ENCODE results near the gene NOL4L.

NOL4L gene

GRCh38 chr20:32555584-32555983 lies 29.5 kb downstream of the NOL4L start:
- ATAC-seq (replicated peaks), result no peak
- no peak overlapping the region for H3K4me3 Mint-ChIP-seq
- H3K9me3 Mint-ChIP-seq, result no peaks in the 10 kb centered on the region
- H3K4me1 Mint-ChIP-seq (ENCODE audit: low read depth in 2 of 2), result peaks cover 62 to 64% of the 10 kb centered on the region in 2 donors
- H3K27ac Mint-ChIP-seq, result peak overlapping the region; percentile 91 to 93
- no peaks in the 10 kb centered on the region for H3K27me3 Mint-ChIP-seq
- peaks cover 16% of the 10 kb centered on the region for H3K36me3 Mint-ChIP-seq (ENCODE audit: insufficient read depth)
- DNase-seq, result no peak

DNA sequence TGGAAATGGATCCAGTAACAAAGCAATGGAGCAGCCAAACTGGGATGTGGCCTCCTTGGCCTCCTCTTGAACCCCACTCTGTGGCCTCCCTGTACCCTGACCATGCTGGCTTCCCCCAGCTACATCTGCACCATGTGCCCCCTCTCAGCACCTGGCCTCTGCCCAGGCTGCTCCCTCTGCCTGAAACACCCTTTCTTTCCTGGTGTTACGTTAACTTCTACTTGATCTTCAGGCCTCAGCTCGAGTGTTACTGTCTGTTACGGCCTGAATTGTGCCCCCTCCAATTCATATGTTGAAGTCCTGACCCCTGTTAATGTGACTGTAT lies 30.2 kb downstream of the NOL4L start:
- H3K4me1 Mint-ChIP-seq (ENCODE audit: low read depth in 2 of 2), result peaks cover 55 to 58% of the 10 kb centered on the region in 2 donors
- peak overlapping the region; percentile 91 to 93 for H3K27ac Mint-ChIP-seq
- no peaks in the 10 kb centered on the region for H3K27me3 Mint-ChIP-seq
- no peaks in the 10 kb centered on the region for H3K9me3 Mint-ChIP-seq
- no peak overlapping the region for H3K4me3 Mint-ChIP-seq
- peaks cover 16% of the 10 kb centered on the region for H3K36me3 Mint-ChIP-seq (ENCODE audit: insufficient read depth)
- ATAC-seq (replicated peaks), result no peak
- no peak for DNase-seq

GRCh38 chr20:32553618-32554017 lies 31.5 kb downstream of the NOL4L start:
- Mint-ChIP-seq H3K4me1 (ENCODE audit: low read depth in 2 of 2) (peaks cover 49 to 52% of the 10 kb centered on the region in 2 donors), H3K36me3 (ENCODE audit: insufficient read depth) (peaks cover 14% of the 10 kb centered on the region), H3K9me3 (no peaks in the 10 kb centered on the region), H3K27me3 (no peaks in the 10 kb centered on the region), H3K27ac (peak overlapping the region; percentile 91 to 93), H3K4me3 (no peak overlapping the region)
- ATAC-seq (replicated peaks), result no peak
- DNase-seq, result no peak

DNA sequence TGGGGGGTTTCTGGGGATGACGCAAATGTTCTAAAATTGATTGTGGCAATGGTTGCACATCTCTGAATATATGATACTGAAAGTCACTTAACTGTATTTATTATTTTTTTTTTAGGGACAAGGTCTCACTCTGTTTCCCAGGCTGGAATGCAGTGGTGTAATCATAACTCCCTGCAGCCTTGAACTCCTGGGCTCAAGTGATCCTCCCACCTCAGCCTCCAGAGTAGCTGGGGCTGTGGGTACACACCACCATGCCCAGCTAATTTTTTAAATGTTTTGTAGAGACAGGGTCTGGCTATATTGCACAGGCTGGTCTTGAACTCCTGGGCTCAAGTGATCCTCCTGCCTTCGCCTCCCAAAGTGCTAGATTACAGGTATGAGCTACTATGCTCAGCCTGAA lies 33.4 kb downstream of the NOL4L start:
- Mint-ChIP-seq H3K27ac (peak overlapping the region in 1 of 2 donors; percentile 84), H3K9me3 (no peaks in the 10 kb centered on the region), H3K4me1 (ENCODE audit: low read depth in 2 of 2) (peaks cover 54 to 60% of the 10 kb centered on the region in 2 donors), H3K27me3 (no peaks in the 10 kb centered on the region), H3K4me3 (no peak overlapping the region), H3K36me3 (ENCODE audit: insufficient read depth) (peaks cover 14% of the 10 kb centered on the region)
- ATAC-seq (replicated peaks) (no peak), DNase-seq (no peak)

DNA sequence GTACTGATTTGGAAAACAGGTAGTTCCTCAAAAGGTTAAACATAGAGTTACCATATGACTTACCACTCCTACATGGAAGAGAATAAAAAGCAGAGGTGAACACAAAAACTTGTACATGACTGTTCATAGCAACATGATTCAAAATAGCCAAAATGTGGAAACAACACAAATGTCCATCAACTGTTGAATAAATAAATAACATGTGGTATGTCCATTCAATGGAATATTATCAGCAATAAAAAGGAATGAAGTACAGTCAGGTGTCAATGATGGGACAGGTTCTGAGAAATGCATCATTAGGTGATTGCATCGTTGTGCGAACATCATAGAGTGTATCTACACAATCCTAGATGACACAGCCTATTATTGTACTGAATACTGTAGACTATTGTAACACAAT lies 35.3 kb downstream of the NOL4L start:
- DNase-seq (no peak), ATAC-seq (replicated peaks) (no peak)
- H3K4me3 Mint-ChIP-seq, result no peak overlapping the region

GRCh38 chr20:32547753-32548034 lies 37.4 kb downstream of the NOL4L start:
- DNase-seq (no peak), ATAC-seq (replicated peaks) (no peak)
- H3K4me3 Mint-ChIP-seq, result peak overlapping the region in 1 of 2 donors; percentile 13
- H3K9me3 Mint-ChIP-seq, result no peaks in the 10 kb centered on the region
- peaks cover 45 to 54% of the 10 kb centered on the region in 2 donors for H3K4me1 Mint-ChIP-seq (ENCODE audit: low read depth in 2 of 2)
- no peaks in the 10 kb centered on the region for H3K27me3 Mint-ChIP-seq
- peaks cover 13% of the 10 kb centered on the region for H3K36me3 Mint-ChIP-seq (ENCODE audit: insufficient read depth)
- H3K27ac Mint-ChIP-seq, result peak overlapping the region; percentile 91 to 96

More for the DNA sequence above, 35.3 kb downstream of the NOL4L start:
- Mint-ChIP-seq H3K27ac (no peak overlapping the region), H3K27me3 (no peaks in the 10 kb centered on the region), H3K36me3 (ENCODE audit: insufficient read depth) (peaks cover 7% of the 10 kb centered on the region), H3K4me1 (ENCODE audit: low read depth in 2 of 2) (peaks cover 42 to 54% of the 10 kb centered on the region in 2 donors), H3K9me3 (no peaks in the 10 kb centered on the region)

DNA sequence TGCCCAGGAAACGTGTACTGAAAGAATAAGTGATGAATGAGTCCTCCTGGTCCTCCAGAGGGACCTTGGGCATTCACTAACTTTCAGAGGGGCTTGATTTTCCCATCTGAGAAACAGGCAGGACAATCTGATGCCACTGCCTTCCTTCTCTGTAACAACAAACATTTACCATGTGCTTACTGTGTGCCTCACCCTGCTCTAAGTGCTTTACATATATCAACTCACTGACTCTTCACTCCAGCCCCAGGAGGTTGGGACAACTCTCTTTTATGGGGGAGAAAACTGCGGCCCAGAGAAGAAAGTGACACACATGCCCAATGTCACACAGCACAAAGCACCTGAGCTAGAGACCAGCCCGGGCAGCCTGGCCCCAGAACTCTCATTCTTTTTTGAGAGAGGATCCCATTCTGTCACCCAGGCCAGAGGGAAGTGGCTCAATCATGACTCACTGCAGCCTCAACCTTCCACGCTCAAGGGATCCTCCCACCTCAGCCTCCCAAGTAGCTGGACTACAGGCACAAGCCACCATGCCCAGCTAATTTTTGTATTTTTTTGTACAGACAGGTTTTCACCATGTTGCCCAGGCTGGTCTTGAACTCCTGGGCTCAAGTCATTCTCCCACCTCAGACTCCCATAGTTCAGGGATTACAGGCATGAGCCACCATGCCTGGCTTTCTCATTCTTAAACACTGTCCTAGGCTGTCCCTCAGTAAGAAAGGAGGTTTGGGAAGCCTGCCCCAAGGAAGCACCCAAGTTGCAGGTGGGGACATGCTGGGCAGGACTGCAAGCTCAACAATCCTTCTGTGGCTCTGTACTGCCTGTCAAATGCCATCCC lies 38.0 kb downstream of the NOL4L start:
- peaks cover 49 to 57% of the 10 kb centered on the region in 2 donors for H3K4me1 Mint-ChIP-seq (ENCODE audit: low read depth in 2 of 2)
- no peak for ATAC-seq (replicated peaks)
- H3K27me3 Mint-ChIP-seq, result no peaks in the 10 kb centered on the region
- no peak for DNase-seq
- H3K9me3 Mint-ChIP-seq, result no peaks in the 10 kb centered on the region
- H3K36me3 Mint-ChIP-seq (ENCODE audit: insufficient read depth), result peaks cover 11% of the 10 kb centered on the region
- H3K4me3 Mint-ChIP-seq, result no peak overlapping the region
- peak overlapping the region; percentile 91 to 96 for H3K27ac Mint-ChIP-seq

DNA sequence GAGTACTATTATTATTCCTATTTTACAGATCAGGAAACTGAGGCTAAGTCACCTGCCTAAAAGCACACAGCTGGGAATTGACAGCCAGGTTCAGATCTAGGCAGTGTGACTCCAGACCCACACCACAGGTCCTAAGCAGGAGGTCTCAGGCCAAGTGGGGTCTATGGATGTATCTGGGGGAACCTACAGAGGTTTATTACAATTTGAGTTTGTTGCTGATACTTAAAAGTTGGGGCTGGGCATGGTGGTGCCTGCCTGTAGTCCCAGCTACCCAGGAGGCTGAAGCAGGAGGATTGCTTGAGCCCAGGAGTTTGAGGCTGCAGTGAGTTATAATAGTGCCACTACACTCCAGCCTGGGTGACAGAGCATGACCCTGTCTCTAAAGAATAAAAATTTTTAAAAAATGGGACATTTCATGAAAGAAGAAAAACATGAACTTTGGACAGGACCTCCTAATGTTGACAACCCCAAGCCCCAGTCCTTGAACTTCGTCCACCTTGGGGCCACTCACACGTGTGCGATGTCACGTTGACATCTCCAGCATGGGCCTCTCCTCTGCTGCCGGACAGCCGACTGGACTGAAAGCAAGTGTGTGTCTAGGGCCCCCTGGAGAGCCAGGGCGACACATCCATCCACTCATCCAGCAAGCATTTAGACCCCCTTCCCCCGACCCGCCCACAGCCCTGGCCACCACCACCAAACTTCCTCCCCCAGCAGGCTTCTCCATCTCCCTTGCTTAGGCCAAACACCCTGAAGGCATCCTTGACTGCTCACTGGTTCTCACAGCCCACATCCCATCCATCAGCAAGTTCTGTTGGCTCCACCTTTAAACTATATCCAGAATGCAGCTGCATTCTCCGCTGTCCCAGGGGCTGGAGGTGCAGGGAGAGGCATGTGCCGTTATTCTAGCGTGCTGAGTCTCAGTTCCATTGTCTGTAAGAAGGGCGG lies 40.0 kb downstream of the NOL4L start:
- DNase-seq (no peak), ATAC-seq (replicated peaks) (no peak)
- Mint-ChIP-seq H3K27ac (peak overlapping the region; percentile 93 to 96), H3K36me3 (ENCODE audit: insufficient read depth) (peaks cover 9% of the 10 kb centered on the region), H3K4me3 (no peak overlapping the region), H3K27me3 (no peaks in the 10 kb centered on the region), H3K9me3 (no peaks in the 10 kb centered on the region), H3K4me1 (ENCODE audit: low read depth in 2 of 2) (peaks cover 62 to 66% of the 10 kb centered on the region in 2 donors)

- H3K36me3 Mint-ChIP-seq (ENCODE audit: insufficient read depth), result peaks cover 16% of the 10 kb centered on the region
- ATAC-seq (replicated peaks), result no peak
- peak overlapping the region; percentile 93 to 96 for H3K27ac Mint-ChIP-seq
- no peaks in the 10 kb centered on the region for H3K9me3 Mint-ChIP-seq
- no peaks in the 10 kb centered on the region for H3K27me3 Mint-ChIP-seq
- no peak overlapping the region for H3K4me3 Mint-ChIP-seq
- H3K4me1 Mint-ChIP-seq (ENCODE audit: low read depth in 2 of 2), result peaks cover 69 to 75% of the 10 kb centered on the region in 2 donors
- DNase-seq, result no peak
Observed at GRCh38 chr20:32544260-32544722, 40.8 kb downstream of the NOL4L start.

DNA sequence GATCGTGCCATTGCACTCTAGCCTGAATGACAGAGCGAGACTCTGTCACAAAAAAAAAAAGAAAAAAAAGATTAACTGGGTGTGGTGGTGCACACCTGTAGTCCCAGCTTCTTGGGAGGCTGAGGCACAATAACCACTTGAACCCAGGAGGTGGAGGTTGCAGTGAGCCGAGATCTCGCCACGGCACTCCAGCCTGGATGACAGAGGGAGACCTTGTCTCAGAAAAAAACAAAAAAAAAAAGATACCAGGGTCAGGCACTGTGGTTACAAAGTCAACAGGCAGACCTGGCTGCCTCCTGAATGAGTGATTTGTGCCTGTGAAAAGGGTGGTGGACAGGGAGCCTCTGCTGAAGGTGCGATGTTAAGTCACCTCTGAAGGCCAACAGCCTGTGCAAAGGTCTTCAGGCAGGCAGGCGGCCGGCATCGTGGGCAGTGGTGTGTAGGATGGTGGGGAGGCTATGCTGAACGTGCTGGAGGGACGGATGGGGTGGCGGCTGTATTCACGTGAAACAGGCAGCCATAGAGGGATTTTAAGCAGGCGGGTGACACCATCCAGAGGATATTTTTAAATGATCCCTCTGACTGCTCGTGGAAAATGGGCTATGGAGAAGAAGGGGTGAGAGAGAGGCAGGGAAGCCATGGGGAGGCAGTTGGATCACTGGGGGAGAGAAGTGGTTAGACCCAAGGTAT lies 41.4 kb downstream of the NOL4L start:
- H3K4me1 Mint-ChIP-seq (ENCODE audit: low read depth in 2 of 2), result peaks cover 69 to 75% of the 10 kb centered on the region in 2 donors
- peak overlapping the region; percentile 93 to 96 for H3K27ac Mint-ChIP-seq
- H3K27me3 Mint-ChIP-seq, result no peaks in the 10 kb centered on the region
- no peak overlapping the region for H3K4me3 Mint-ChIP-seq
- no peaks in the 10 kb centered on the region for H3K9me3 Mint-ChIP-seq
- peaks cover 17% of the 10 kb centered on the region for H3K36me3 Mint-ChIP-seq (ENCODE audit: insufficient read depth)
- DNase-seq (no peak), ATAC-seq (replicated peaks) (no peak)

DNA sequence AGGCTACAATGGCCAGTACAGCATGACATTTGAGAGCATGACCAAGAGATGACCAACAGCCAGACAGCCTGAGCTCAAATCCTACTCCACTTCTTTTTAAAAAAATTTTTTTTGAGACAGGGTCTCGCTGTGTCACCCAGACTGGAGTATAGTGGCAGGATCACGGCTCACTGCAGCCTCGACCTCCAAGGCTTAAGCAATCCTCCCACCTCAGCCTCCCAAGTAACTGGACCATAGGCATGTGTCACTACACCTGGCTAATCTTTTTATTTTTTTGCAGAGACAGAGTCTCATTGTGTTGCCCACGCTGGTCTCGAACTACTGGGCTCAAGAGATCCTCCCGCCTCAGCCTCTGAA lies 42.9 kb downstream of the NOL4L start:
- no peak for ATAC-seq (replicated peaks)
- H3K4me1 Mint-ChIP-seq (ENCODE audit: low read depth in 2 of 2), result peaks cover 66 to 69% of the 10 kb centered on the region in 2 donors
- H3K27ac Mint-ChIP-seq, result peak overlapping the region; percentile 93 to 96

GRCh38 chr20:32541323-32542258 lies 43.5 kb downstream of the NOL4L start:
- H3K4me3 Mint-ChIP-seq, result no peak overlapping the region
- H3K9me3 Mint-ChIP-seq, result no peaks in the 10 kb centered on the region
- no peak for ATAC-seq (replicated peaks)
- H3K27me3 Mint-ChIP-seq, result no peaks in the 10 kb centered on the region
- peak overlapping the region; percentile 93 to 96 for H3K27ac Mint-ChIP-seq
- DNase-seq, result no peak
- peaks cover 25% of the 10 kb centered on the region for H3K36me3 Mint-ChIP-seq (ENCODE audit: insufficient read depth)
- H3K4me1 Mint-ChIP-seq (ENCODE audit: low read depth in 2 of 2), result peaks cover 66% of the 10 kb centered on the region in 2 donors

More for the DNA sequence above, 42.9 kb downstream of the NOL4L start:
- Mint-ChIP-seq H3K27me3 (no peaks in the 10 kb centered on the region), H3K9me3 (no peaks in the 10 kb centered on the region), H3K4me3 (peak overlapping the region; percentile 4 to 53), H3K36me3 (ENCODE audit: insufficient read depth) (peaks cover 22% of the 10 kb centered on the region)
- no peak for DNase-seq

Data from effector memory CD8-positive, alpha-beta T cell (primary cell).